Activated CD4-positive, alpha-beta T cell treated with anti-CD3 and anti-CD28 coated beads, Interleukin-2, Interleukin-6, amounts not matched to agents 100 ng/mL and 50 ng/mL, durations not matched to agents 16 hours and 8 hours (primary cell): ENCODE results near the gene SLC35F1.

Experiments
- DNase-seq: peaks from one replicate; pipeline ENCODE4 v3.0.0-alpha.2; 2020

SLC35F1 gene

DNA sequence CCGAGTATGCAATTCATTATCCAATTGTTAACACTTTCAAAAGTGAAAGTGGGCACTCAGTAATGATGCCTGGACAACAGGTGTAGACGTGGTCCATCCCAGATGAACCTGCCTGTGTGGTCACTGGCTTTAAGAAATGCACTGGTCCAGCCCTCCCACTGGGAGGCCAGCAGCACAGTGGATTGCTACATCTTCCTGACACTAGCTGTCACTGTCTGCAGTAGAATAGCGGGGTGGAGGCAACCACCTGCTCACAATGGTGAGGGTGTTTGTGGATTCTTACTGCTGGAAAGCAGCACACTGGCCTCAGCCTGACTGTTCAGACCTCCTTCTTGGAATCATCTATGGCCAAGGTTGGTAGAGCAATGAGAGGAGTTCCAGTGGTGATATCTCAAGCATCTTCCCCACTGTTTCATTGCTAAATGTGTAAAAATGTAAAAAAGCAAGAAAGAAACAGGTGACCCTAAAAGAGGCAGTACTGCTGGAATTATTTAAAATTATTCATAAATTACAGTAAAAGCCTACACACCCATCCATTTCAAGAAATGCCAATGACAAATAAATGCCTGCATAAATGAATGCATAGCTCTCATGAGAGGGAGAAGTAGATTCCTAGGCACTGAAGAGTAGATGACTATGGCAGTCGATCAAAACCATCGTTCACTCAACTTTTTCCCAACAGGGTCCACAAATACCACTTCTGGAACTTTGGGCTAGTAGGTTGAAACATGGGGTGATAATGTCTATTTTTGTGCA lies 413.0 kb downstream of the SLC35F1 start:
- no peak for DNase-seq

- DNase-seq = no peak
These were observed 413.6 kb downstream of the SLC35F1 start for GRCh38 chr6:118320652-118321051.

- no peak for DNase-seq
These were observed 417.1 kb downstream of the SLC35F1 start for GRCh38 chr6:118324116-118324515.

DNA sequence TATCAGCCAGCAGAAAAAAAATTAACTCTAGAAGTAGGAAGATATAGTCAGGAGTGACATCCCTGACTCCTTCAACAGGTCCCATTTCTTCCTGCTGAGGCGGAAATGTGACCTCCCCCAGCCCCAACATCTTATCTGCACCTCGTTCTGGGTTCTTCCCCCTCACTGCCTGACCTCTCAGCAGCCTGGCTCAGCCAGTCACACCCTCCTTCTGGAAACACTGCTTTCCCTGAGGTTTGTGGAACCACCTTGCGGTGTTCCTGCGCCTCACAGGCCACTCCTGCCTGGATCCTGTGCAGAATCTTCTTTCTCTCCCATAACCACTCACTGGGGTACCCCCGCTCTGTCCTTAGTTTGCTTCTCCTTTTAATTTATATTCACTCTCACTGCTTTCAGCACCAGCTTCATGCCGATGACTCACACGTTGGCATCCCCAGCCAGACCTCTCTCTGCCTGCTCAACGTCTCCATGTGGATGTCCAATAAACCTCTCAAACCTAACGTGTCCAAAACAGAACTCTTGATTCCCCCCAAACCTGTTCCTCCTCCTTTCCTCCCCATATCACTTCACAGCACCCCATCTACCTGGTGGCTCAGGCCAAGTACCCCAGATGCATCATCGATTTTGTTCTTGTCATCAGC lies 418.3 kb downstream of the SLC35F1 start:
- DNase-seq = no peak

DNA sequence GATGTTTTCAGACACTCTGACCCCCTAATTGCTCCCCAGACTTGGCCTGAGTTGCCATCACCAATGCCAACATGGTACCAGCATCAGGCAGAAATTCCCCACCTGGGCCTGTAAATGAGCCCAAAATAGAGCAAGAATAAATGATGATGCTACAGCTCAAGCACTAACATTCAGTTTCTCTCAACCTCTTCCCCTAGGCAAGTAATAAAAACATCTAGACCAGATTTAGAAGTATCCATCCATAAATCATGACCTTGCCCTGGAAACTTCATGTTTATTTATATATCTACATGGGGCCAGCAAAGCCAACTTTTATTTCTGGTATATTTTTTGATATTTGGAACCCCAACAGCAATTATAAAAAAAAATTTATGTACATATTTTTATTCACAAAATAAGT lies 419.6 kb downstream of the SLC35F1 start:
- no peak for DNase-seq

DNA sequence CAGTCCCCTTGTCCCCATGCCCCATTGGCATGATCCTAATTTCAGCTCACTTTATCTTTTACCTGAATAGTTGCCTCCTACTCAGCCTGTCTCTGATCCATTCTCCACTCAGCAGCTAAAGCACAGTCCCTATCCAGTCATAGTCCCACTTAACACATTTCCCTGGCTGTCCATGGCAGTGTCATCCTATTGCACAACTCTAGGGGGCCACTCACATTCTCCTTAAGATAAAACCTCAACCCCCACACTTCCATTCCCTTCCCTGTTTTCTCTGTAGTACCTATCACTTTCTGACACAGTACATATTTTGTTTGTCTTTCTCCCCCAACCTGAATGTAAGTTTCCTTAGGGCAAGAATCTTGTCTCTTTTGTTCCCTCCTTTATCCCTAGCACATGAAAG lies 420.2 kb downstream of the SLC35F1 start:
- no peak for DNase-seq

GRCh38 chr6:118333772-118334171 lies 426.7 kb downstream of the SLC35F1 start:
- no peak for DNase-seq

- DNase-seq = no peak
These were observed 427.6 kb downstream of the SLC35F1 start for GRCh38 chr6:118334634-118335033.

- DNase-seq = no peak
These were observed 428.3 kb downstream of the SLC35F1 start for GRCh38 chr6:118335325-118335816.

DNA sequence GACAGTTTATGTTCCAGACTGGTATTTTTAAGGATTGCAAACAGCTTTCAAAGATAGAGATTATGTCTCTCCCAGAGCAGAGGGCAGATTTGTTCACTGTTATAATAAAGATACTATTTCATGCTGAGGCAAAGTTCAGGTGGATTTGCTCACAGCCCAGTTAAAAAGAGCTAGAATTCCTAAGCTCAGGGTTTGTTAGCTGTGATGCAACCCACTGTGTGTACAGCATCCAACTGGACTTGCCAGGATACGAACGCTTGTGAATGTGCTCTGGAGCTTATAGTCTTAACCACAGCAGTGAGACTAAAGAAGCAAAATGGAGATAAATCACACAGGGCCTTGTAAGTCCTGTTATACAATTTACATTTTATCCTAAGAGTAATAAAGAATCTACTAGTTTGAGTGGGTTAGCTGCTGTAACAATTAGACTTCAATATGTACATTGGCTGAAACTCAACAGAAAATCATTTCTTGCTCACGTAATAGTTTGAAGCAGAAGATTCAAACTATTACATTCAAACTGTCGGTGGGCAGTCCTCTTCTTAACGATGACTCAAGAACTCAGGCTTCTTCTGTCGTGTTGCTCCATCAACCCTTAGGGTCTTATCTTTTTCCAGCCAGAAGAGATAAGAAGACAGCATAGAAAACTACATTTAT lies 437.1 kb downstream of the SLC35F1 start:
- DNase-seq = no peak

DNA sequence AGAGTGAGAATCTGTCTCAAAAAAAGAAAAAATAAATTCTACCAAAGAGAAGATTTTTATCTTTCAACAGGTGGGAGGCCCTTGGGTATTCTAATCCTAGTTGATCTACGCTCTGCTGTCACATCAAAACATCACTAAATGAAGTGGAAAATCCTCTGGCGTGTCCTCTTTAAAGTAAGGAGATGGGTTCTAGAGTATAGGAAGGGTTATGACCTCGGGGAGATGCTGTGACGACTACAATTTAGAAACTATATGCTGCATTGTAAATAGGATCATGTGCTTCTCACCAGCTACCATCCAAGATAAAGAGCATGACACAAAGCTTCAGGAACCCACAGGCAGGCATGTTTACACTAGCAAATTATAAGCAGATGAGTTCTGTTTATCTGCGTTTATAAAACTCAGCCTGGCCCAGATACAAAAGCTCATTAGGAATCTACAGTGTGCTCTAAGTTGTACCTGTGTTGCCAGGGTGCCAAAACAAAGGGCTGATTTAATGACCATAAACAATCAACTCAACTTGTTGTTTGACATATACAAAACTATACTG lies 443.9 kb downstream of the SLC35F1 start:
- DNase-seq = no peak

GRCh38 chr6:118353564-118353963 lies 446.5 kb downstream of the SLC35F1 start:
- DNase-seq = no peak

GRCh38 chr6:118354641-118355040 lies 447.6 kb downstream of the SLC35F1 start:
- peak; percentile 4 for DNase-seq

DNA sequence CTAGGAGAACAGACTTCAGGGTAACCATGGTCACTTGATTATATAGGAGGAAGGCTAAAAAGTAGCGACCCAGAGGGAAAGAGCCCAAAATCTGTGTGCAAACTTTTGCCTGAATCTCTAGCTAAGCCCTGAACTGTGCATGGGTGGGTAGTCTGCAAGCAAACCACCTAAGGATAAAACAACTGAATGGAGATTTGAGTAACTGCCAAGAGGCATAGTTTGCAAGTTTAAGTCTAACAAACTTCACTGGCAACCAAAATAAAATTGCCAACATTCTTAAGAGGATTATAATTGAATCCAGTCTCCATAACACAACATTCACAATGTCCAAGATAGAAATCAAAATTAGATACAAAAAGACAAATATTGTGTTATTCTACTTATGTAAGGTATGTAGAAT lies 449.0 kb downstream of the SLC35F1 start:
- no peak for DNase-seq

DNA sequence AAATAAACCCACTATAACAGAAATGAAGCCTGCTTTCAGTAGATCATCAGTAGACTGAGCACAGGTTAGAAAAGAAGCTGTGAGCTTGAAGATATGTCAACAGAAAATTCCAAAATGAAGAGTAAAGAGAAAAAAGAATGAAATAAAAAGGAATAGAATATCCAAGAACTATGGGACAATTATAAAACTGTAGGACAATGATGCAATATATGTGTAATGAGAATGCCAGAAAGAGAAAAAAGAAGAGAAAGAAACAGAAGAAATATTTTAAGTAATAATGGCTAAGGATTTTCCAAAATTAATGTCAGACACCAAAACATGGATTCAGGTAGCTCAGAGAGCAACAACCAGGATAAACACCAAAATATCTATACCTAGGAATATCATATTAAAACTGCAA lies 449.6 kb downstream of the SLC35F1 start:
- DNase-seq = no peak
